ENCODE measurements around the gene TNPO2.

DNA sequence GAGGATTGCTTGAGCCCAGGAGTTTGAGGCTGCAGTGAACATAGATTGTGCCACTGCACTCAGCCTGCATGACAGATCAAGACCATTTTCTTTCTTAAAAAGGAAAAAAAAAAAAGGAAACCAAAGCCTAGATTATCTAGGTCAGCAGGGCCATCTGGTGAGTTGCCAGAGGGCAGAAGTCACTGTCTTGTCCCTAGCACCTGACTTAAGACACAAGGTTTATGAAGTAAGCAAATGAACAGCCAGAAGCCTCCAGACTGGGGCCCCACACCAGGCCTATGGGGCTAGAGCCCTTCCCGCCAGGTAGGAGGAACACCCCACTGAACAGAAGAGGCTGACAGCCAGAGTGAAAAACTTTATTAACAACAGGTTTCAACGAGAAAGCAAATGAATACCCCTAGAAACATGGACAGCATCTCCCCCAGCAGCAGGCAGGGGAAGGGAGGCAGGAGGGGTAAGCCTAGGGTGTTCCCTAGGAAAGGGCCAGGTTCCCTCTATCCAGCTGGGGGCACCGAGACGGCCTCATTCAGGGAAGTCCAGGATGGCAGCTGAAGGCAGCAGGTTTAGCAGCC, 55.9 kb downstream of the TNPO2 start:
- TF ChIP-seq, protein P1, sequence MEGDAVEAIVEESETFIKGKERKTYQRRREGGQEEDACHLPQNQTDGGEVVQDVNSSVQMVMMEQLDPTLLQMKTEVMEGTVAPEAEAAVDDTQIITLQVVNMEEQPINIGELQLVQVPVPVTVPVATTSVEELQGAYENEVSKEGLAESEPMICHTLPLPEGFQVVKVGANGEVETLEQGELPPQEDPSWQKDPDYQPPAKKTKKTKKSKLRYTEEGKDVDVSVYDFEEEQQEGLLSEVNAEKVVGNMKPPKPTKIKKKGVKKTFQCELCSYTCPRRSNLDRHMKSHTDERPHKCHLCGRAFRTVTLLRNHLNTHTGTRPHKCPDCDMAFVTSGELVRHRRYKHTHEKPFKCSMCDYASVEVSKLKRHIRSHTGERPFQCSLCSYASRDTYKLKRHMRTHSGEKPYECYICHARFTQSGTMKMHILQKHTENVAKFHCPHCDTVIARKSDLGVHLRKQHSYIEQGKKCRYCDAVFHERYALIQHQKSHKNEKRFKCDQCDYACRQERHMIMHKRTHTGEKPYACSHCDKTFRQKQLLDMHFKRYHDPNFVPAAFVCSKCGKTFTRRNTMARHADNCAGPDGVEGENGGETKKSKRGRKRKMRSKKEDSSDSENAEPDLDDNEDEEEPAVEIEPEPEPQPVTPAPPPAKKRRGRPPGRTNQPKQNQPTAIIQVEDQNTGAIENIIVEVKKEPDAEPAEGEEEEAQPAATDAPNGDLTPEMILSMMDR (IDR thresholded peaks at IDR 0.05) = no peak
- no peak for TF ChIP-seq ZFX (IDR thresholded peaks at IDR 0.05; ENCODE audit: borderline replicate concordance)

Measured in 22Rv1 (cell line).